GM12891 (cell line): Measurements from ENCODE around the gene MSRB3.

Experiments used
- POLR2A ChIP-seq: IDR thresholded peaks from 2 replicates; pipeline ENCODE4 v1.6.1; 2011; ENCODE audit warnings: low read depth, low read length, control low read depth
- POLR2AphosphoS5 ChIP-seq: IDR thresholded peaks from 2 replicates; pipeline ENCODE4 v1.6.1; 2011; ENCODE audit warnings: low read depth, low read length, control low read depth
- POU2F2 ChIP-seq: IDR thresholded peaks from 2 replicates; pipeline ENCODE4 v1.6.1; 2011; ENCODE audit warnings: low read depth, mild to moderate bottlenecking, control low read depth, low read length, moderate library complexity
- SPI1 ChIP-seq: IDR thresholded peaks from 2 replicates; pipeline ENCODE4 v1.6.1; 2011; ENCODE audit warnings: low read depth, low read length, control low read depth
- TAF1 ChIP-seq: IDR thresholded peaks from 2 replicates; pipeline ENCODE4 v1.6.1; 2011; ENCODE audit warnings: low read depth, low read length, control low read depth

DNA sequence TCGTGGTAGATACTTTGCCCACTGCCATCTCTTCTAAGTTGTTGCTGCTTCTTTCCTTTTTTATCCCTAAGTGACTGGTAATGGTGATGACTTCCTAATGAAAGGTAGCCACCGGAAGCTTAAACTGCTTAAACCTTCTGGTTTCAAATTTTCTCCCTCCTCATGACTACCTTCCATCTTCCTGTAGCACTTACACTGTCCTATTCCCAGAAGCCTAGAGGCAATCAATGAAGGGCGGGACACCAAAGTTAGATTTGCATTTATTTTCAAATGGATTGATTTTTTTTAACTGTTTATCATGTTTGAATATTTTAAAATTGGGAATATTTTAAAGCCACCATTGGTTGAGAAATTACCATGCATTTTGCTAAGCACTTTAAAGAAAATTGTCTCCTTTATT is 64.7 kb downstream of the MSRB3 start:
- TF ChIP-seq POLR2AphosphoS5 = no peak
- TF ChIP-seq POLR2A = no peak
- TF ChIP-seq TAF1 = no peak
- TF ChIP-seq POU2F2 = no peak
- no peak for TF ChIP-seq SPI1
